ENCODE measurements around the gene GAR1.

DNA sequence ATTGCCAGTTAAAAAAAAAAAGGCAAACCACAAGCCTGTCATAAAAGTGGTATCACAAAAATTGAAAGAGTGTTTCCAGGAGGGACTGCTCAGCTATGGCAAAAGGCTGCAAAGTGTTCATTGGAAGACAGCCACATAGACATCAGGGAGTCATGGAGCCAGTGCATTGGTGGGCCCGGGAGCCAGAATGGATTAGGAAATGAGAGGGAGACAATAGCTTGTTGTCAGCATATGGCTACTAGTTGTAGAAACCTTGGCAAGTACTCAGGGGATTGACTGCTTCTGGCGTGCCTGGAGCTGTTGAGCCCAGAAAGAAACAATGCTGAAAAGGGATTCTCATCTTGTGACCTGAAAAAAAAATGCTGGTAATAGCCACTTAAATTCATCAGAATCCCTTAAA, 5.0 kb downstream of the GAR1 start:
- TF ChIP-seq, protein P1, sequence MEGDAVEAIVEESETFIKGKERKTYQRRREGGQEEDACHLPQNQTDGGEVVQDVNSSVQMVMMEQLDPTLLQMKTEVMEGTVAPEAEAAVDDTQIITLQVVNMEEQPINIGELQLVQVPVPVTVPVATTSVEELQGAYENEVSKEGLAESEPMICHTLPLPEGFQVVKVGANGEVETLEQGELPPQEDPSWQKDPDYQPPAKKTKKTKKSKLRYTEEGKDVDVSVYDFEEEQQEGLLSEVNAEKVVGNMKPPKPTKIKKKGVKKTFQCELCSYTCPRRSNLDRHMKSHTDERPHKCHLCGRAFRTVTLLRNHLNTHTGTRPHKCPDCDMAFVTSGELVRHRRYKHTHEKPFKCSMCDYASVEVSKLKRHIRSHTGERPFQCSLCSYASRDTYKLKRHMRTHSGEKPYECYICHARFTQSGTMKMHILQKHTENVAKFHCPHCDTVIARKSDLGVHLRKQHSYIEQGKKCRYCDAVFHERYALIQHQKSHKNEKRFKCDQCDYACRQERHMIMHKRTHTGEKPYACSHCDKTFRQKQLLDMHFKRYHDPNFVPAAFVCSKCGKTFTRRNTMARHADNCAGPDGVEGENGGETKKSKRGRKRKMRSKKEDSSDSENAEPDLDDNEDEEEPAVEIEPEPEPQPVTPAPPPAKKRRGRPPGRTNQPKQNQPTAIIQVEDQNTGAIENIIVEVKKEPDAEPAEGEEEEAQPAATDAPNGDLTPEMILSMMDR (IDR thresholded peaks at IDR 0.05) = no peak
- no peak for TF ChIP-seq POLR2A (IDR thresholded peaks at IDR 0.05)
- TF ChIP-seq POLR2AphosphoS5 (IDR thresholded peaks at IDR 0.05) = no peak

Data from suprapubic skin (tissue), 4 donors.